Measurements from ENCODE around the gene MUC13.

Gene MUC13

GRCh38 chr3:124861041-124861440 is 73.5 kb downstream of the MUC13 start:
- no peak for DNase-seq

- DNase-seq = no peak
Observed at GRCh38 chr3:124860599-124860998, 74.0 kb downstream of the MUC13 start.

GRCh38 chr3:124859025-124859424 is 75.5 kb downstream of the MUC13 start:
- no peak for DNase-seq

- no peak for DNase-seq
Observed at GRCh38 chr3:124858275-124858674, 76.3 kb downstream of the MUC13 start.

- no peak for DNase-seq
Observed at GRCh38 chr3:124856677-124857076, 77.9 kb downstream of the MUC13 start.
